CD8-positive, alpha-beta memory T cell (primary cell): ENCODE measurements around the gene ERCC6. TPM values are rescaled to one million over a fixed set of nuclear protein-coding genes. Genes with fewer than 3 reads are reported as not detected.

Experiments
- CTCF ChIA-PET: fragments of 350-600 bp; sonication (Branson Sonifier 250); formaldehyde crosslinking; loops from one replicate; lab custom pipeline; 2021; ENCODE audit warnings: antibody characterized with exemption; lab: Charles Lee
- POLR2A ChIA-PET: fragments of 350-600 bp; sonication (Branson Sonifier 250); formaldehyde crosslinking; loops from one replicate; lab custom pipeline; 2021; ENCODE audit warnings: antibody characterized with exemption; lab: Charles Lee
- DNase-seq, 5 donors: peaks; one replicate each; pipeline versions ENCODE4 v3.0.0 to v3.0.0-alpha.2; 2020 to 2022; ENCODE audit warnings: mixed read lengths in 1 of 5
- H3K27ac ChIP-seq: one replicate; pipeline ENCODE4 v1.7.0; 2013; ENCODE audit warnings: low read depth, mild to moderate bottlenecking, low read length, moderate library complexity
- H3K27me3 ChIP-seq: 2 replicates; pipeline ENCODE4 v1.7.0; 2013; ENCODE audit warnings: low read length, mild to moderate bottlenecking; ENCODE audit not compliant: insufficient read depth, poor library complexity, severe bottlenecking
- H3K36me3 ChIP-seq: 2 replicates; pipeline ENCODE4 v1.7.0; 2013; ENCODE audit warnings: mild to moderate bottlenecking, low read length, moderate library complexity; ENCODE audit not compliant: insufficient read depth
- H3K4me1 ChIP-seq: 2 replicates; pipeline ENCODE4 v1.7.0; 2013; ENCODE audit warnings: mild to moderate bottlenecking, low read length, moderate library complexity; ENCODE audit not compliant: insufficient read depth
- H3K4me3 ChIP-seq: 2 replicates; pipeline ENCODE4 v1.7.0; 2013; ENCODE audit warnings: mild to moderate bottlenecking, low read length
- H3K9me3 ChIP-seq: 2 replicates; pipeline ENCODE4 v1.7.0; 2013; ENCODE audit warnings: mild to moderate bottlenecking, low read length
- H3K27ac Mint-ChIP-seq, 8 donors: one replicate each; pipeline ENCODE4 v1.8.0; 2020 to 2021; ENCODE audit warnings: mixed read lengths in 8 of 8, mild to moderate bottlenecking in 6 of 8, inconsistent platforms in 3 of 8, moderate library complexity in 3 of 8
- H3K27me3 Mint-ChIP-seq, 2 donors: one replicate each; pipeline ENCODE4 v1.8.0; 2020 to 2021; ENCODE audit warnings: mixed read lengths in 2 of 2, mild to moderate bottlenecking in 1 of 2, moderate library complexity in 1 of 2
- H3K36me3 Mint-ChIP-seq, 3 donors: one replicate each; pipeline ENCODE4 v1.8.0; 2020 to 2021; ENCODE audit warnings: mixed read lengths in 3 of 3, inconsistent platforms in 1 of 3, mild to moderate bottlenecking in 1 of 3
- H3K4me1 Mint-ChIP-seq, 3 donors: one replicate each; pipeline ENCODE4 v1.8.0; 2020 to 2021; ENCODE audit warnings: mixed read lengths in 3 of 3, inconsistent platforms in 1 of 3, mild to moderate bottlenecking in 1 of 3
- H3K4me3 Mint-ChIP-seq, 7 donors: one replicate each; pipeline ENCODE4 v1.8.0; 2020 to 2021; ENCODE audit warnings: mixed read lengths in 7 of 7, mild to moderate bottlenecking in 6 of 7, moderate library complexity in 4 of 7, inconsistent platforms in 2 of 7
- H3K9me3 Mint-ChIP-seq, 5 donors: one replicate each; pipeline ENCODE4 v1.8.0; 2020 to 2022; ENCODE audit warnings: mixed read lengths in 5 of 5, mild to moderate bottlenecking in 3 of 5, moderate library complexity in 2 of 5, inconsistent platforms in 1 of 5
- polyA plus RNA-seq: library from polyadenylated mRNA; unstranded; fragments of 300-500 nt; fragmentation: Illumina TruSeq; gene quantifications from one replicate; pipeline ENCODE4 v1.2.3, GENCODE V29; 2021
- total RNA-seq, 2 experiments: library from RNA; stranded (reverse); gene quantifications; one replicate each; pipeline ENCODE4 v1.2.3, GENCODE V29; 2021

Gene ERCC6
- total and polyA plus RNA-seq, 3 experiments from 2014 or later, result 9.8 to 27.8 (median 27.0) TPM

- ChIA-PET POLR2A (no interaction called here), CTCF (interaction anchor here (0.6 to 1.0 kb wide), 3 partner anchors 14 to 52 kb away, joined by 3 read pairs; no protein-coding TSS in a partner anchor)
- H3K4me1 Mint-ChIP-seq, result peaks cover 20 to 41% (median 27%) of the 10 kb centered on the region in 3 donors
These were observed 50.7 kb downstream of the ERCC6 start for GRCh38 chr10:49488056-49488717.

GRCh38 chr10:49486738-49487137 lies 52.2 kb downstream of the ERCC6 start:
- no peak for DNase-seq
- Mint-ChIP-seq H3K4me3 (no peak overlapping the region), H3K4me1 (peaks cover 18 to 34% (median 23%) of the 10 kb centered on the region in 3 donors), H3K36me3 (peaks cover 13 to 42% (median 20%) of the 10 kb centered on the region in 3 donors), H3K27ac (no peak overlapping the region), H3K9me3 (no peaks in the 10 kb centered on the region), H3K27me3 (no peaks in the 10 kb centered on the region)
- no peaks in the 10 kb centered on the region for H3K4me1 ChIP-seq
- no peak overlapping the region for H3K27ac ChIP-seq
- peaks cover 3% of the 10 kb centered on the region for H3K36me3 ChIP-seq
- H3K9me3 ChIP-seq, result no peaks in the 10 kb centered on the region
- ChIA-PET POLR2A (no interaction called here), CTCF (interaction anchor here (0.9 kb wide), 1 partner anchor 79 kb away, joined by 3 read pairs; no protein-coding TSS in a partner anchor)
- no peak overlapping the region for H3K4me3 ChIP-seq
- no peaks in the 10 kb centered on the region for H3K27me3 ChIP-seq

More at GRCh38 chr10:49488056-49488717, 50.7 kb downstream of the ERCC6 start:
- Mint-ChIP-seq H3K27me3 (no peaks in the 10 kb centered on the region), H3K4me3 (no peak overlapping the region), H3K27ac (no peak overlapping the region), H3K36me3 (peaks cover 3 to 41% (median 18%) of the 10 kb centered on the region in 3 donors), H3K9me3 (no peaks in the 10 kb centered on the region)
- no peaks in the 10 kb centered on the region for H3K27me3 ChIP-seq
- peaks cover 3% of the 10 kb centered on the region for H3K36me3 ChIP-seq
- H3K4me1 ChIP-seq, result no peaks in the 10 kb centered on the region
- no peak overlapping the region for H3K27ac ChIP-seq
- no peaks in the 10 kb centered on the region for H3K9me3 ChIP-seq
- no peak for DNase-seq
- H3K4me3 ChIP-seq, result no peak overlapping the region

GRCh38 chr10:49486009-49486408 lies 52.9 kb downstream of the ERCC6 start:
- Histone ChIP-seq H3K4me1 (no peaks in the 10 kb centered on the region), H3K36me3 (peaks cover 3% of the 10 kb centered on the region), H3K27me3 (no peaks in the 10 kb centered on the region), H3K9me3 (no peaks in the 10 kb centered on the region), H3K27ac (no peak overlapping the region), H3K4me3 (no peak overlapping the region)
- Mint-ChIP-seq H3K4me1 (peaks cover 18 to 27% (median 21%) of the 10 kb centered on the region in 3 donors), H3K9me3 (no peaks in the 10 kb centered on the region), H3K27me3 (no peaks in the 10 kb centered on the region), H3K36me3 (peaks cover 16 to 41% (median 21%) of the 10 kb centered on the region in 3 donors), H3K27ac (peak overlapping the region in 2 of 8 donors; percentile 3 to 7), H3K4me3 (peak overlapping the region in 1 of 7 donors; percentile 68)
- POLR2A ChIA-PET, result no interaction called here
- CTCF ChIA-PET, result interaction anchor here (1.2 kb wide), 1 partner anchor 78 kb away, joined by 3 read pairs; no protein-coding TSS in a partner anchor
- DNase-seq, result no peak

GRCh38 chr10:49484486-49485235 lies 54.3 kb downstream of the ERCC6 start:
- Mint-ChIP-seq H3K36me3 (peaks cover 26 to 49% (median 26%) of the 10 kb centered on the region in 3 donors), H3K4me1 (peaks cover 16 to 24% (median 21%) of the 10 kb centered on the region in 3 donors), H3K4me3 (no peak overlapping the region), H3K27ac (peak overlapping the region in 1 of 8 donors; percentile 52), H3K27me3 (no peaks in the 10 kb centered on the region), H3K9me3 (no peaks in the 10 kb centered on the region)
- Histone ChIP-seq H3K4me1 (no peaks in the 10 kb centered on the region), H3K36me3 (peaks cover 3% of the 10 kb centered on the region), H3K9me3 (no peaks in the 10 kb centered on the region), H3K27ac (no peak overlapping the region), H3K27me3 (no peaks in the 10 kb centered on the region), H3K4me3 (no peak overlapping the region)
- POLR2A ChIA-PET, result no interaction called here
- CTCF ChIA-PET, result interaction anchor here (1.2 kb wide), 1 partner anchor 77 kb away, joined by 3 read pairs; no protein-coding TSS in a partner anchor
- DNase-seq, result no peak

GRCh38 chr10:49478819-49479218 lies 60.1 kb downstream of the ERCC6 start:
- H3K4me1 ChIP-seq, result no peaks in the 10 kb centered on the region
- no peak overlapping the region for H3K27ac Mint-ChIP-seq
- H3K9me3 Mint-ChIP-seq, result no peaks in the 10 kb centered on the region
- no peaks in the 10 kb centered on the region for H3K27me3 ChIP-seq
- peaks cover 52 to 86% (median 52%) of the 10 kb centered on the region in 3 donors for H3K36me3 Mint-ChIP-seq
- peaks cover 0 to 2% (median 0%) of the 10 kb centered on the region in 3 donors for H3K4me1 Mint-ChIP-seq
- no peaks in the 10 kb centered on the region for H3K27me3 Mint-ChIP-seq
- no peak for DNase-seq
- no peak overlapping the region for H3K27ac ChIP-seq
- POLR2A ChIA-PET, result no interaction called here
- no peaks in the 10 kb centered on the region for H3K9me3 ChIP-seq
- peaks cover 20% of the 10 kb centered on the region for H3K36me3 ChIP-seq
- CTCF ChIA-PET, result no interaction called here
- H3K4me3 ChIP-seq, result no peak overlapping the region
- no peak overlapping the region for H3K4me3 Mint-ChIP-seq

- no peak for DNase-seq
- H3K27ac Mint-ChIP-seq, result peak overlapping the region in 1 of 8 donors; percentile 1
- Histone ChIP-seq H3K4me3 (no peak overlapping the region), H3K27me3 (no peaks in the 10 kb centered on the region), H3K27ac (no peak overlapping the region), H3K9me3 (no peaks in the 10 kb centered on the region), H3K4me1 (no peaks in the 10 kb centered on the region), H3K36me3 (peaks cover 44% of the 10 kb centered on the region)
- ChIA-PET POLR2A (no interaction called here), CTCF (no interaction called here)
- H3K9me3 Mint-ChIP-seq, result no peaks in the 10 kb centered on the region
- no peak overlapping the region for H3K4me3 Mint-ChIP-seq
- peaks cover 53 to 90% (median 57%) of the 10 kb centered on the region in 3 donors for H3K36me3 Mint-ChIP-seq
- H3K4me1 Mint-ChIP-seq, result no peaks in the 10 kb centered on the region
- H3K27me3 Mint-ChIP-seq, result no peaks in the 10 kb centered on the region
These were observed 64.0 kb downstream of the ERCC6 start for GRCh38 chr10:49474901-49475300.

GRCh38 chr10:49471532-49471931 lies 67.4 kb downstream of the ERCC6 start:
- Mint-ChIP-seq H3K9me3 (no peaks in the 10 kb centered on the region), H3K4me1 (no peaks in the 10 kb centered on the region), H3K4me3 (no peak overlapping the region), H3K36me3 (peaks cover 47 to 88% (median 53%) of the 10 kb centered on the region in 3 donors), H3K27ac (no peak overlapping the region), H3K27me3 (no peaks in the 10 kb centered on the region)
- CTCF ChIA-PET, result no interaction called here
- POLR2A ChIA-PET, result no interaction called here
- Histone ChIP-seq H3K27ac (no peak overlapping the region), H3K9me3 (no peaks in the 10 kb centered on the region), H3K4me1 (no peaks in the 10 kb centered on the region), H3K27me3 (no peaks in the 10 kb centered on the region), H3K4me3 (no peak overlapping the region), H3K36me3 (peaks cover 40% of the 10 kb centered on the region)
- DNase-seq, result no peak

- no peaks in the 10 kb centered on the region for H3K9me3 ChIP-seq
- no peak for DNase-seq
- no peaks in the 10 kb centered on the region for H3K4me1 ChIP-seq
- peaks cover 50 to 80% (median 51%) of the 10 kb centered on the region in 3 donors for H3K36me3 Mint-ChIP-seq
- H3K4me3 Mint-ChIP-seq, result no peak overlapping the region
- no peaks in the 10 kb centered on the region for H3K4me1 Mint-ChIP-seq
- H3K4me3 ChIP-seq, result no peak overlapping the region
- H3K27me3 ChIP-seq, result no peaks in the 10 kb centered on the region
- H3K27ac Mint-ChIP-seq, result no peak overlapping the region
- ChIA-PET POLR2A (no interaction called here), CTCF (no interaction called here)
- H3K27ac ChIP-seq, result no peak overlapping the region
- H3K36me3 ChIP-seq, result peaks cover 24% of the 10 kb centered on the region
- H3K27me3 Mint-ChIP-seq, result no peaks in the 10 kb centered on the region
- peaks cover 0 to 12% (median 4%) of the 10 kb centered on the region in 5 donors for H3K9me3 Mint-ChIP-seq
These were observed 73.2 kb downstream of the ERCC6 start for GRCh38 chr10:49465736-49466135.
